Liver (tissue), 3 donors: ENCODE data around the gene RECK.

Experiments
- GABPA ChIP-seq, 2 donors: IDR thresholded peaks in 1 of 2; conservative IDR thresholded peaks in 1 of 2; 2 replicates each; pipeline ENCODE4 v1.6.1; 2016; ENCODE audit warnings: antibody characterized with exemption in 2 of 2, mild to moderate bottlenecking in 1 of 2, moderate library complexity in 1 of 2
- HNF4A ChIP-seq, 2 donors: conservative IDR thresholded peaks; 2 replicates each; pipeline ENCODE4 v1.6.1; 2016; ENCODE audit warnings: antibody characterized with exemption in 2 of 2, mild to moderate bottlenecking in 2 of 2
- NR2F2 ChIP-seq: IDR thresholded peaks from 2 replicates; pipeline ENCODE4 v1.6.1; 2016; ENCODE audit warnings: antibody characterized with exemption
- RAD21 ChIP-seq, 2 donors: IDR thresholded peaks; 2 replicates each; pipeline ENCODE4 v1.6.1; 2016; ENCODE audit warnings: antibody characterized with exemption in 2 of 2, mild to moderate bottlenecking in 2 of 2
- RXRA ChIP-seq, 2 donors: IDR thresholded peaks; 2 replicates each; pipeline ENCODE4 v1.6.1; 2017 to 2018; ENCODE audit warnings: antibody characterized with exemption in 2 of 2, mild to moderate bottlenecking in 1 of 2
- SP1 ChIP-seq: IDR thresholded peaks from 2 replicates; pipeline ENCODE4 v1.6.1; 2018; ENCODE audit warnings: antibody characterized with exemption, mild to moderate bottlenecking
- TAF1 ChIP-seq: conservative IDR thresholded peaks from 2 replicates; pipeline ENCODE4 v1.6.1; 2016; ENCODE audit warnings: antibody characterized with exemption, mild to moderate bottlenecking
- TF ChIP-seq, protein P1 (sequence below): fragments of 150-350 bp; IDR thresholded peaks from 2 replicates; pipeline ENCODE4 v1.5.1; 2017; ENCODE audit warnings: improper control_type of control experiment, low read depth, low read length; ENCODE audit not compliant: missing input control
- TF ChIP-seq, protein P2 (sequence below): IDR thresholded peaks from 2 replicates; pipeline ENCODE4 v1.6.1; 2016; ENCODE audit warnings: antibody characterized with exemption
- TF ChIP-seq, protein P3 (sequence below): IDR thresholded peaks from 2 replicates; pipeline ENCODE4 v1.6.1; 2016; ENCODE audit warnings: antibody characterized with exemption, mild to moderate bottlenecking
- donor health status: healthy.
- donor health status: healthy.

DNA sequence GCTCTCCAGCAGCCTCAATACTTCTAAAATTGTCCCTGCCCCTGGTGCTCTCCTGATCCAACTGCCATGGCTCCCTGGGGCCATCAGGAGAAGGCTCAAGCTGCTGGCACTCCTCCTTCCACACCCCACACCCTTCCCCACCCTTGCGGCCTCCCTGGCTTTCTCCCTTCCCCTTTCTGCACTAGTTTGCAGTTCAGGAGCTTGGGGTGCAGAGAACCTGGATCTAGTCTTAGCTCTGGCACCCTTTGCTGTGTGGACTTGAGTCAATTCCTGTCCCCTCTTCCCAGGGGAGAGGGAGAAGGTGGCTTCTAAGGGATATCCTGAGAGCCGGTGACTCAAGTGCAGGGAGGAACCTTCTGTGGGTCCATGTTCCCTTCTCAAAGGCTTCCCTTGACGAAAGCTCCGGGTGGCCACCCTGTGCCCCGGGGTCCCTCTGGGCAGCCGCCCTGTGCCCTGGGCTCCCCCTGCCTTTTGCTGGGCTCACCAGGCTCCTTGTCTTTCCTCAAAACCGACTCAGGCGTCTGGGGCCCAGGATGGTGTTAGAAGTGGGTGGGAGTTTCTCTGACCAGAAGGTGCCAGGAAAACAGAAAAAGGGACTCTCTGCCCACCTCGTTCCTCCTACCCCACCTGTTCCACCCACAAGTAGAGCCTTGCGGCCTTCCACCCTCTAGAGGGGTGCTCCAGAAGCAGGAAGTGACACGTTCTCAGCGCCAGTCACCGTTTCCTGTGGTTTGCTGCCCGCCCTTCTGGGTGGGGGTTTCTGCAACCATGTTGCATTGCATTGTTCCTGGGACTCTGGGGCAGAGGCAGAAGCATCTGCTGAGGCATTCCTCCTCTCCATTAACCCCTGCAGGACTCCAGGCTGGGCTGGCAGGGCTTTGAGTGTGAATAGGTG is 114.8 kb downstream of the RECK start:
- TF ChIP-seq GABPA (IDR thresholded peaks at IDR 0.05 in 1 of 2, conservative IDR thresholded peaks at IDR 0.05 in 1 of 2) (no peak), SP1 (no peak), HNF4A (conservative IDR thresholded peaks at IDR 0.05) (no peak), RAD21 (IDR thresholded peaks at IDR 0.05) (no peak), RXRA (IDR thresholded peaks at IDR 0.05) (no peak), NR2F2 (no peak), TAF1 (no peak)
- TF ChIP-seq, protein P1, sequence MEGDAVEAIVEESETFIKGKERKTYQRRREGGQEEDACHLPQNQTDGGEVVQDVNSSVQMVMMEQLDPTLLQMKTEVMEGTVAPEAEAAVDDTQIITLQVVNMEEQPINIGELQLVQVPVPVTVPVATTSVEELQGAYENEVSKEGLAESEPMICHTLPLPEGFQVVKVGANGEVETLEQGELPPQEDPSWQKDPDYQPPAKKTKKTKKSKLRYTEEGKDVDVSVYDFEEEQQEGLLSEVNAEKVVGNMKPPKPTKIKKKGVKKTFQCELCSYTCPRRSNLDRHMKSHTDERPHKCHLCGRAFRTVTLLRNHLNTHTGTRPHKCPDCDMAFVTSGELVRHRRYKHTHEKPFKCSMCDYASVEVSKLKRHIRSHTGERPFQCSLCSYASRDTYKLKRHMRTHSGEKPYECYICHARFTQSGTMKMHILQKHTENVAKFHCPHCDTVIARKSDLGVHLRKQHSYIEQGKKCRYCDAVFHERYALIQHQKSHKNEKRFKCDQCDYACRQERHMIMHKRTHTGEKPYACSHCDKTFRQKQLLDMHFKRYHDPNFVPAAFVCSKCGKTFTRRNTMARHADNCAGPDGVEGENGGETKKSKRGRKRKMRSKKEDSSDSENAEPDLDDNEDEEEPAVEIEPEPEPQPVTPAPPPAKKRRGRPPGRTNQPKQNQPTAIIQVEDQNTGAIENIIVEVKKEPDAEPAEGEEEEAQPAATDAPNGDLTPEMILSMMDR: no peak
- TF ChIP-seq, protein P2, sequence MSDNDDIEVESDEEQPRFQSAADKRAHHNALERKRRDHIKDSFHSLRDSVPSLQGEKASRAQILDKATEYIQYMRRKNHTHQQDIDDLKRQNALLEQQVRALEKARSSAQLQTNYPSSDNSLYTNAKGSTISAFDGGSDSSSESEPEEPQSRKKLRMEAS: no peak
- TF ChIP-seq, protein P3, sequence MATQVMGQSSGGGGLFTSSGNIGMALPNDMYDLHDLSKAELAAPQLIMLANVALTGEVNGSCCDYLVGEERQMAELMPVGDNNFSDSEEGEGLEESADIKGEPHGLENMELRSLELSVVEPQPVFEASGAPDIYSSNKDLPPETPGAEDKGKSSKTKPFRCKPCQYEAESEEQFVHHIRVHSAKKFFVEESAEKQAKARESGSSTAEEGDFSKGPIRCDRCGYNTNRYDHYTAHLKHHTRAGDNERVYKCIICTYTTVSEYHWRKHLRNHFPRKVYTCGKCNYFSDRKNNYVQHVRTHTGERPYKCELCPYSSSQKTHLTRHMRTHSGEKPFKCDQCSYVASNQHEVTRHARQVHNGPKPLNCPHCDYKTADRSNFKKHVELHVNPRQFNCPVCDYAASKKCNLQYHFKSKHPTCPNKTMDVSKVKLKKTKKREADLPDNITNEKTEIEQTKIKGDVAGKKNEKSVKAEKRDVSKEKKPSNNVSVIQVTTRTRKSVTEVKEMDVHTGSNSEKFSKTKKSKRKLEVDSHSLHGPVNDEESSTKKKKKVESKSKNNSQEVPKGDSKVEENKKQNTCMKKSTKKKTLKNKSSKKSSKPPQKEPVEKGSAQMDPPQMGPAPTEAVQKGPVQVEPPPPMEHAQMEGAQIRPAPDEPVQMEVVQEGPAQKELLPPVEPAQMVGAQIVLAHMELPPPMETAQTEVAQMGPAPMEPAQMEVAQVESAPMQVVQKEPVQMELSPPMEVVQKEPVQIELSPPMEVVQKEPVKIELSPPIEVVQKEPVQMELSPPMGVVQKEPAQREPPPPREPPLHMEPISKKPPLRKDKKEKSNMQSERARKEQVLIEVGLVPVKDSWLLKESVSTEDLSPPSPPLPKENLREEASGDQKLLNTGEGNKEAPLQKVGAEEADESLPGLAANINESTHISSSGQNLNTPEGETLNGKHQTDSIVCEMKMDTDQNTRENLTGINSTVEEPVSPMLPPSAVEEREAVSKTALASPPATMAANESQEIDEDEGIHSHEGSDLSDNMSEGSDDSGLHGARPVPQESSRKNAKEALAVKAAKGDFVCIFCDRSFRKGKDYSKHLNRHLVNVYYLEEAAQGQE: no peak
